Measurements from ENCODE around the gene PIRT.

Gene PIRT

DNA sequence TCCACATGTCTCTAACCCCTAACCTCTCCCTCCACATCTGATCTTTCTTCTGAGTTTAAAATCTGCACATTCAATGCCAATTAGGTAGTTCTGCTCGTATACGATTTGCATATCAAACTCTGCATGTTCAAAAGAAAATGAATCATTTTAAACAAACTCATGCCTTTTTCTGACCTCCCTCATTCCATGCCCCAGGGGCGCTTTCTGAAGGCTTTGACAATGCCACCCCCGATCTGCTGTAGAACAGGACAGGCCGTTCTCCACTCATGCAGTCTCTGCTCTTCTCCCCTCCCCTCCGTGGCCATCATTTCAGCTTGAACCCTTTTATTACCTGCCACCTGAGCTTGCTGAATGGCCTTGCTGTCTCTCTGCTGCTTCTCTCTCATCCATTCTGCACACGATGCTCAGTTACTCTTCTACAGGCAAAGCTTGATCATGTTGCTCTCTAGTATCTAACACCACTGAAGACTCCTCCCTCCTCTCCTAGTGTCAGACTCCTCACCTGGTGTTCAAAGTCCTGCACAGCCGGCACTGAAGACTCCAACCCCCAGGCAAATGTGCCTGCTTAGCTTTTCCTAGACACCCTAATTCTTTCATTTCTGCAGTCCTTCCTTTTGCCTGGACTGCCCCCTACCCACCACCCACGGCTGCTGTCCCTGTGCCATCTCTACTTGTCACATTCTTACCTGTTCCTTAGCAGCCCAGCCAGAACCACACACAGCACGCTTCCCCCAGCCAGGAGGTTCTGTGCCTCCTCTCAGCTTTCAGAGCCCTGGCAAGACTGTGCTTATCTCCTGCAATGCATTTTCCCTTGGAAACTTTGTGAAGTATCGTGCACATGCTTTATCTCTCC is 40.2 kb downstream of the PIRT start:
- no peak for ATAC-seq
- TF ChIP-seq TCF4 (CRISPR knock-in tag; IDR thresholded peaks at IDR 0.05; ENCODE audit: borderline replicate concordance) (no peak), GLIS3 (CRISPR knock-in tag; IDR thresholded peaks at IDR 0.05) (no peak), OSR1 (CRISPR knock-in tag; IDR thresholded peaks at IDR 0.05) (no peak), ZNF70 (CRISPR knock-in tag; IDR thresholded peaks at IDR 0.05) (no peak), PPARA (CRISPR knock-in tag; IDR thresholded peaks at IDR 0.05; ENCODE audit: borderline replicate concordance) (no peak), ARNTL (CRISPR knock-in tag; IDR thresholded peaks at IDR 0.05; ENCODE audit: borderline replicate concordance, low read depth) (no peak), ISL1 (CRISPR knock-in tag; IDR thresholded peaks at IDR 0.05) (no peak), ZC3H10 (CRISPR knock-in tag; IDR thresholded peaks at IDR 0.05) (no peak), ESRRG (CRISPR knock-in tag; IDR thresholded peaks at IDR 0.05) (no peak), ZNF565 (CRISPR knock-in tag; conservative IDR thresholded peaks at IDR 0.05; ENCODE audit: low read depth) (no peak), TOX (CRISPR knock-in tag; IDR thresholded peaks at IDR 0.05; ENCODE audit: borderline replicate concordance) (no peak), ZNF8 (CRISPR knock-in tag; IDR thresholded peaks at IDR 0.05) (no peak), SNAI2 (CRISPR knock-in tag; IDR thresholded peaks at IDR 0.05) (no peak), BACH2 (CRISPR knock-in tag; IDR thresholded peaks at IDR 0.05; ENCODE audit: borderline replicate concordance) (no peak)
- TF ChIP-seq, protein P1, sequence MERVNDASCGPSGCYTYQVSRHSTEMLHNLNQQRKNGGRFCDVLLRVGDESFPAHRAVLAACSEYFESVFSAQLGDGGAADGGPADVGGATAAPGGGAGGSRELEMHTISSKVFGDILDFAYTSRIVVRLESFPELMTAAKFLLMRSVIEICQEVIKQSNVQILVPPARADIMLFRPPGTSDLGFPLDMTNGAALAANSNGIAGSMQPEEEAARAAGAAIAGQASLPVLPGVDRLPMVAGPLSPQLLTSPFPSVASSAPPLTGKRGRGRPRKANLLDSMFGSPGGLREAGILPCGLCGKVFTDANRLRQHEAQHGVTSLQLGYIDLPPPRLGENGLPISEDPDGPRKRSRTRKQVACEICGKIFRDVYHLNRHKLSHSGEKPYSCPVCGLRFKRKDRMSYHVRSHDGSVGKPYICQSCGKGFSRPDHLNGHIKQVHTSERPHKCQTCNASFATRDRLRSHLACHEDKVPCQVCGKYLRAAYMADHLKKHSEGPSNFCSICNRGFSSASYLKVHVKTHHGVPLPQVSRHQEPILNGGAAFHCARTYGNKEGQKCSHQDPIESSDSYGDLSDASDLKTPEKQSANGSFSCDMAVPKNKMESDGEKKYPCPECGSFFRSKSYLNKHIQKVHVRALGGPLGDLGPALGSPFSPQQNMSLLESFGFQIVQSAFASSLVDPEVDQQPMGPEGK (CRISPR knock-in tag; IDR thresholded peaks at IDR 0.05; ENCODE audit: borderline replicate concordance) = no peak
- TF ChIP-seq, protein P2, sequence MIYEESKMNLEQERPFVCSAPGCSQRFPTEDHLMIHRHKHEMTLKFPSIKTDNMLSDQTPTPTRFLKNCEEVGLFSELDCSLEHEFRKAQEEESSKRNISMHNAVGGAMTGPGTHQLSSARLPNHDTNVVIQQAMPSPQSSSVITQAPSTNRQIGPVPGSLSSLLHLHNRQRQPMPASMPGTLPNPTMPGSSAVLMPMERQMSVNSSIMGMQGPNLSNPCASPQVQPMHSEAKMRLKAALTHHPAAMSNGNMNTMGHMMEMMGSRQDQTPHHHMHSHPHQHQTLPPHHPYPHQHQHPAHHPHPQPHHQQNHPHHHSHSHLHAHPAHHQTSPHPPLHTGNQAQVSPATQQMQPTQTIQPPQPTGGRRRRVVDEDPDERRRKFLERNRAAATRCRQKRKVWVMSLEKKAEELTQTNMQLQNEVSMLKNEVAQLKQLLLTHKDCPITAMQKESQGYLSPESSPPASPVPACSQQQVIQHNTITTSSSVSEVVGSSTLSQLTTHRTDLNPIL (CRISPR knock-in tag; IDR thresholded peaks at IDR 0.05; ENCODE audit: low read depth) = no peak
- TF ChIP-seq, protein P3, sequence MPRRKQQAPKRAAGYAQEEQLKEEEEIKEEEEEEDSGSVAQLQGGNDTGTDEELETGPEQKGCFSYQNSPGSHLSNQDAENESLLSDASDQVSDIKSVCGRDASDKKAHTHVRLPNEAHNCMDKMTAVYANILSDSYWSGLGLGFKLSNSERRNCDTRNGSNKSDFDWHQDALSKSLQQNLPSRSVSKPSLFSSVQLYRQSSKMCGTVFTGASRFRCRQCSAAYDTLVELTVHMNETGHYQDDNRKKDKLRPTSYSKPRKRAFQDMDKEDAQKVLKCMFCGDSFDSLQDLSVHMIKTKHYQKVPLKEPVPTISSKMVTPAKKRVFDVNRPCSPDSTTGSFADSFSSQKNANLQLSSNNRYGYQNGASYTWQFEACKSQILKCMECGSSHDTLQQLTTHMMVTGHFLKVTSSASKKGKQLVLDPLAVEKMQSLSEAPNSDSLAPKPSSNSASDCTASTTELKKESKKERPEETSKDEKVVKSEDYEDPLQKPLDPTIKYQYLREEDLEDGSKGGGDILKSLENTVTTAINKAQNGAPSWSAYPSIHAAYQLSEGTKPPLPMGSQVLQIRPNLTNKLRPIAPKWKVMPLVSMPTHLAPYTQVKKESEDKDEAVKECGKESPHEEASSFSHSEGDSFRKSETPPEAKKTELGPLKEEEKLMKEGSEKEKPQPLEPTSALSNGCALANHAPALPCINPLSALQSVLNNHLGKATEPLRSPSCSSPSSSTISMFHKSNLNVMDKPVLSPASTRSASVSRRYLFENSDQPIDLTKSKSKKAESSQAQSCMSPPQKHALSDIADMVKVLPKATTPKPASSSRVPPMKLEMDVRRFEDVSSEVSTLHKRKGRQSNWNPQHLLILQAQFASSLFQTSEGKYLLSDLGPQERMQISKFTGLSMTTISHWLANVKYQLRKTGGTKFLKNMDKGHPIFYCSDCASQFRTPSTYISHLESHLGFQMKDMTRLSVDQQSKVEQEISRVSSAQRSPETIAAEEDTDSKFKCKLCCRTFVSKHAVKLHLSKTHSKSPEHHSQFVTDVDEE (CRISPR knock-in tag; IDR thresholded peaks at IDR 0.05) = no peak
- TF ChIP-seq, protein P4, sequence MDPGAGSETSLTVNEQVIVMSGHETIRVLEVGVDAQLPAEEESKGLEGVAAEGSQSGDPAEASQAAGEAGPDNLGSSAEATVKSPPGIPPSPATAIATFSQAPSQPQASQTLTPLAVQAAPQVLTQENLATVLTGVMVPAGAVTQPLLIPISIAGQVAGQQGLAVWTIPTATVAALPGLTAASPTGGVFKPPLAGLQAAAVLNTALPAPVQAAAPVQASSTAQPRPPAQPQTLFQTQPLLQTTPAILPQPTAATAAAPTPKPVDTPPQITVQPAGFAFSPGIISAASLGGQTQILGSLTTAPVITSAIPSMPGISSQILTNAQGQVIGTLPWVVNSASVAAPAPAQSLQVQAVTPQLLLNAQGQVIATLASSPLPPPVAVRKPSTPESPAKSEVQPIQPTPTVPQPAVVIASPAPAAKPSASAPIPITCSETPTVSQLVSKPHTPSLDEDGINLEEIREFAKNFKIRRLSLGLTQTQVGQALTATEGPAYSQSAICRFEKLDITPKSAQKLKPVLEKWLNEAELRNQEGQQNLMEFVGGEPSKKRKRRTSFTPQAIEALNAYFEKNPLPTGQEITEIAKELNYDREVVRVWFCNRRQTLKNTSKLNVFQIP (CRISPR knock-in tag; IDR thresholded peaks at IDR 0.05; ENCODE audit: borderline replicate concordance, low read depth) = no peak
- TF ChIP-seq, protein P5, sequence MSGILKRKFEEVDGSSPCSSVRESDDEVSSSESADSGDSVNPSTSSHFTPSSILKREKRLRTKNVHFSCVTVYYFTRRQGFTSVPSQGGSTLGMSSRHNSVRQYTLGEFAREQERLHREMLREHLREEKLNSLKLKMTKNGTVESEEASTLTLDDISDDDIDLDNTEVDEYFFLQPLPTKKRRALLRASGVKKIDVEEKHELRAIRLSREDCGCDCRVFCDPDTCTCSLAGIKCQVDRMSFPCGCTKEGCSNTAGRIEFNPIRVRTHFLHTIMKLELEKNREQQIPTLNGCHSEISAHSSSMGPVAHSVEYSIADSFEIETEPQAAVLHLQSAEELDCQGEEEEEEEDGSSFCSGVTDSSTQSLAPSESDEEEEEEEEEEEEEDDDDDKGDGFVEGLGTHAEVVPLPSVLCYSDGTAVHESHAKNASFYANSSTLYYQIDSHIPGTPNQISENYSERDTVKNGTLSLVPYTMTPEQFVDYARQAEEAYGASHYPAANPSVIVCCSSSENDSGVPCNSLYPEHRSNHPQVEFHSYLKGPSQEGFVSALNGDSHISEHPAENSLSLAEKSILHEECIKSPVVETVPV (CRISPR knock-in tag; IDR thresholded peaks at IDR 0.05) = no peak

DNA sequence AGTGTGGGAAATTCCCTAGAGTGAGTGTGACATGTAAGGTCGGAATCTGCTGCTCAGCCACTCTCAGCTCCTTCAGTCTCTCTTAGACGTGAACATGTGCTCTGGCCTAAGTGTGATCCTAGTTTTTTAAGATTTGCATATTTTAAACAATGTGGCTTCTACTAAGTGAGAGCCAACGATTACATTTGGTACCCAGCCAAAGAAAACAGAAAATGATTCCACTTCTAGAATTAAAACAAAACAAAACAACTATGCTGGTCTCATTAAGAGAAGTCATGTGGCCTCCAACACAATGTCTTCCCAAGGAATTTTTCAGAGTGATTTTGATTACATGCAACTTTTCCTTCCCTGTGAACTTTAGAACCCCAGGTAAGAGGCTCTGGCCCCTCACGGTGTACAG is 44.1 kb downstream of the PIRT start:
- no peak for ATAC-seq
- no peak for TF ChIP-seq ZNF8 (CRISPR knock-in tag; IDR thresholded peaks at IDR 0.05)
- TF ChIP-seq, protein P1 (CRISPR knock-in tag; IDR thresholded peaks at IDR 0.05; ENCODE audit: borderline replicate concordance) = no peak
- TF ChIP-seq ZFP30 (CRISPR knock-in tag; IDR thresholded peaks at IDR 0.05) = no peak
- TF ChIP-seq ARNTL (CRISPR knock-in tag; IDR thresholded peaks at IDR 0.05; ENCODE audit: borderline replicate concordance, low read depth) = no peak
- TF ChIP-seq GLIS3 (CRISPR knock-in tag; IDR thresholded peaks at IDR 0.05) = no peak
- TF ChIP-seq ZNF70 (CRISPR knock-in tag; IDR thresholded peaks at IDR 0.05) = no peak
- no peak for TF ChIP-seq OSR1 (CRISPR knock-in tag; IDR thresholded peaks at IDR 0.05)
- TF ChIP-seq ZC3H10 (CRISPR knock-in tag; IDR thresholded peaks at IDR 0.05) = no peak
- no peak for TF ChIP-seq ZFP3 (CRISPR knock-in tag; IDR thresholded peaks at IDR 0.05)
- TF ChIP-seq SNAI2 (CRISPR knock-in tag; IDR thresholded peaks at IDR 0.05) = no peak
- TF ChIP-seq, protein P4 (CRISPR knock-in tag; IDR thresholded peaks at IDR 0.05; ENCODE audit: borderline replicate concordance, low read depth) = no peak
- TF ChIP-seq, protein P5 (CRISPR knock-in tag; IDR thresholded peaks at IDR 0.05) = no peak
- TF ChIP-seq RARB (CRISPR knock-in tag; IDR thresholded peaks at IDR 0.05) = no peak
- no peak for TF ChIP-seq TCF4 (CRISPR knock-in tag; IDR thresholded peaks at IDR 0.05; ENCODE audit: borderline replicate concordance)
- TF ChIP-seq ISL1 (CRISPR knock-in tag; IDR thresholded peaks at IDR 0.05) = no peak
- no peak for TF ChIP-seq ESRRG (CRISPR knock-in tag; IDR thresholded peaks at IDR 0.05)
- no peak for TF ChIP-seq BACH2 (CRISPR knock-in tag; IDR thresholded peaks at IDR 0.05; ENCODE audit: borderline replicate concordance)
